ENCODE data around the gene PIGU. TPM values are rescaled to one million over a fixed set of nuclear protein-coding genes. Genes with fewer than 3 reads are reported as not detected.

PIGU gene
- total and polyA plus RNA-seq, 9 of the 15 experiments (the other 6 are each of a cell fraction or from before 2014, with no cell fraction given): 6.5 to 100 (median 28.1) TPM

- Histone ChIP-seq H3K4me3 (no peak overlapping the region), H3K9me1 (ENCODE audit: control insufficient read depth, insufficient read depth, low read length) (peaks cover 10% of the 10 kb centered on the region), H3K9me3 (replicated peaks; ENCODE audit: control insufficient read depth, insufficient read depth, low read depth, low read length) (no peaks in the 10 kb centered on the region), H3K4me1 (replicated peaks in 1 of 2; ENCODE audit: control insufficient read depth in 2 of 2, insufficient read depth in 2 of 2, low read length in 2 of 2) (peaks cover 8 to 20% of the 10 kb centered on the region in 2 experiments; a peak in 4 of 5 replicates), H4K20me1 (replicated peaks; ENCODE audit: control insufficient read depth, insufficient read depth, low read length) (no peaks in the 10 kb centered on the region), H3K36me3 (ENCODE audit: control insufficient read depth, insufficient read depth, low read length) (no peaks in the 10 kb centered on the region), H3K4me2 (ENCODE audit: insufficient read depth, low read length) (no peak overlapping the region), H3K27ac (ENCODE audit: extremely low read depth, low read depth, low read length) (no peak overlapping the region), H2AFZ (ENCODE audit: low read depth, low read length) (no peak overlapping the region), H3K9ac (ENCODE audit: insufficient read depth in 1 of 2, low read depth in 2 of 2, low read length in 2 of 2) (peak overlapping the region in 1 of 2 experiments; percentile 50; a peak in 1 of 4 replicates), H3K27me3 (ENCODE audit: control insufficient read depth in 2 of 2, insufficient read depth in 2 of 2, low read length in 2 of 2) (no peaks in the 10 kb centered on the region; a peak in 1 of 5 replicates), H3K79me2 (ENCODE audit: control insufficient read depth, insufficient read depth, low read length) (no peaks in the 10 kb centered on the region)
- in situ Hi-C loops (cut with MboI) (no loop called here), intact Hi-C loops (cut with micrococcal nuclease) (no loop called here)
- ATAC-seq: no peak
- no peak for TF ChIP-seq DNMT1 (IDR thresholded peaks at IDR 0.05)
- TF ChIP-seq ZNF644 (tag; IDR thresholded peaks at IDR 0.05; ENCODE audit: low read depth): no peak
- no peak for TF ChIP-seq MEIS2 (IDR thresholded peaks at IDR 0.05; ENCODE audit: partially characterized antibody)
- no peak for TF ChIP-seq CCNT2 (IDR thresholded peaks at IDR 0.05; ENCODE audit: borderline replicate concordance, extremely low read depth, insufficient read length, low read depth, low read length)
- TF ChIP-seq HDAC6 (IDR thresholded peaks at IDR 0.05; ENCODE audit: low read depth, low read length): no peak
- TF ChIP-seq ZFP91 (CRISPR knock-in tag; IDR thresholded peaks at IDR 0.05): no peak
- no peak for TF ChIP-seq MBD2 (IDR thresholded peaks at IDR 0.05; ENCODE audit: borderline replicate concordance, low read depth)
- FAIRE-seq: no peak
- no TSS peak for BruUV-seq (replicated peaks)
- no peak for DNase-seq (ENCODE audit: extremely low read depth in 1 of 4, low spot score in 3 of 4)
- WGBS (ENCODE audit: insufficient coverage, low coverage, missing lambda C conversion rate): 68% methylated on average over 8 of the region's 11 CpGs
- ChIA-PET CTCF (ENCODE audit: low intra/inter-chr PET ratio) (no interaction called here), POLR2A (interaction anchor here (1.3 kb wide), 1 partner anchor 8 kb away, joined by 3 read pairs; no protein-coding TSS in a partner anchor)
These were observed 130.1 kb downstream of the PIGU start for GRCh38 chr20:34546751-34547181.

Data from K562 (cell line).